Liver (tissue), 9 donors: ENCODE measurements around the gene KCNQ1. TPM values are rescaled to one million over a fixed set of nuclear protein-coding genes. Genes with fewer than 3 reads are reported as not detected.

Experiments used
- DNase-seq: peaks from one replicate; pipeline ENCODE4 v3.0.0-alpha.2; 2017; ENCODE audit warnings: low spot score
- H3K27ac ChIP-seq, 2 donors: one replicate each; pipeline ENCODE4 v1.7.0; 2013; ENCODE audit warnings: inconsistent platforms in 2 of 2, low read length in 2 of 2, control low read depth in 1 of 2, low read depth in 1 of 2, mild to moderate bottlenecking in 1 of 2
- H3K27me3 ChIP-seq, 4 donors: one replicate each; pipeline versions ENCODE4 v1.6.1 to v1.7.0; 2013; ENCODE audit warnings: low read length in 3 of 4, inconsistent platforms in 1 of 4, mild to moderate bottlenecking in 1 of 4, moderate library complexity in 1 of 4; ENCODE audit not compliant: control insufficient read depth in 4 of 4, insufficient read depth in 4 of 4
- H3K36me3 ChIP-seq, 4 donors: one replicate each; pipeline versions ENCODE4 v1.6.1 to v1.7.0; 2013; ENCODE audit warnings: low read length in 3 of 4, mild to moderate bottlenecking in 3 of 4, low read depth in 1 of 4, moderate library complexity in 1 of 4; ENCODE audit not compliant: control insufficient read depth in 4 of 4, insufficient read depth in 3 of 4
- H3K4me1 ChIP-seq, 4 donors: one replicate each; pipeline versions ENCODE4 v1.6.1 to v1.7.0; 2013; ENCODE audit warnings: low read length in 3 of 4, mild to moderate bottlenecking in 3 of 4, moderate library complexity in 1 of 4; ENCODE audit not compliant: control insufficient read depth in 4 of 4, insufficient read depth in 4 of 4
- H3K4me3 ChIP-seq, 3 donors: one replicate each; pipeline versions ENCODE4 v1.6.1 to v1.7.0; 2013; ENCODE audit warnings: low read length in 3 of 3, control low read depth in 1 of 3, low read depth in 1 of 3, mild to moderate bottlenecking in 1 of 3
- H3K9ac ChIP-seq, 2 donors: one replicate each; pipeline ENCODE4 v1.7.0; 2013; ENCODE audit warnings: low read length in 2 of 2, mild to moderate bottlenecking in 2 of 2, moderate library complexity in 2 of 2, control low read depth in 1 of 2, low read depth in 1 of 2
- H3K9me3 ChIP-seq, 4 donors: one replicate each; pipeline versions ENCODE4 v1.6.1 to v1.7.0; 2013; ENCODE audit warnings: low read length in 3 of 4; ENCODE audit not compliant: control insufficient read depth in 4 of 4
- ATF3 ChIP-seq: IDR thresholded peaks from 2 replicates; pipeline ENCODE4 v1.6.1; 2016; ENCODE audit warnings: antibody characterized with exemption
- CTCF ChIP-seq: fragments of 150-350 bp; IDR thresholded peaks from 2 replicates; pipeline ENCODE4 v1.5.1; 2017; ENCODE audit warnings: improper control_type of control experiment, low read depth, low read length; ENCODE audit not compliant: missing input control
- EGR1 ChIP-seq, 2 donors: IDR thresholded peaks; 2 replicates each; pipeline ENCODE4 v1.6.1; 2016 to 2018; ENCODE audit warnings: antibody characterized with exemption in 2 of 2, low read depth in 2 of 2
- FOXA1 ChIP-seq: IDR thresholded peaks from 2 replicates; pipeline ENCODE4 v1.6.1; 2016; ENCODE audit warnings: antibody characterized with exemption
- FOXA2 ChIP-seq: IDR thresholded peaks from 2 replicates; pipeline ENCODE4 v1.6.1; 2016; ENCODE audit warnings: antibody characterized with exemption
- HNF4G ChIP-seq: IDR thresholded peaks from 2 replicates; pipeline ENCODE4 v1.6.1; 2016; ENCODE audit warnings: antibody characterized with exemption
- JUND ChIP-seq, 2 donors: IDR thresholded peaks; 2 replicates each; pipeline ENCODE4 v1.6.1; 2016; ENCODE audit warnings: antibody characterized with exemption in 2 of 2
- MAX ChIP-seq: IDR thresholded peaks from 2 replicates; pipeline ENCODE4 v1.6.1; 2016; ENCODE audit warnings: antibody characterized with exemption
- RAD21 ChIP-seq, 2 donors: IDR thresholded peaks; 2 replicates each; pipeline ENCODE4 v1.6.1; 2016; ENCODE audit warnings: antibody characterized with exemption in 2 of 2, mild to moderate bottlenecking in 2 of 2
- REST ChIP-seq: IDR thresholded peaks from 2 replicates; pipeline ENCODE4 v1.6.1; 2016; ENCODE audit warnings: antibody characterized with exemption, mild to moderate bottlenecking
- RXRA ChIP-seq, 2 donors: IDR thresholded peaks; 2 replicates each; pipeline ENCODE4 v1.6.1; 2017 to 2018; ENCODE audit warnings: antibody characterized with exemption in 2 of 2, mild to moderate bottlenecking in 1 of 2
- SP1 ChIP-seq: IDR thresholded peaks from 2 replicates; pipeline ENCODE4 v1.6.1; 2018; ENCODE audit warnings: antibody characterized with exemption, mild to moderate bottlenecking
- YY1 ChIP-seq: IDR thresholded peaks from 2 replicates; pipeline ENCODE4 v1.6.1; 2016; ENCODE audit warnings: antibody characterized with exemption, mild to moderate bottlenecking
- ZBTB33 ChIP-seq: IDR thresholded peaks from 2 replicates; pipeline ENCODE4 v1.6.1; 2016; ENCODE audit warnings: antibody characterized with exemption
- WGBS: extraction: QIAGEN DNeasy Blood & Tissue Kit; methylation state at CpG from one replicate; pipeline ENCODE4 v1.1.7; 2013; 5-methylcytosine and 5-hydroxymethylcytosine counted together
- polyA plus RNA-seq, 2 donors: library from polyadenylated mRNA; stranded (reverse) in 1 of 2; unstranded in 1 of 2; fragments of 200-250 nt in 1 of 2; fragments of >200 nt in 1 of 2; fragmentation: Nextera tagmentation in 1 of 2; extraction: Ambion mirVana in 1 of 2; gene quantifications; one replicate each; pipeline versions ENCODE4 v1.2.1 to v1.2.3, GENCODE V29; 2013 to 2015
- total RNA-seq, 2 donors: library from RNA; depleted of rRNA; stranded (reverse); fragments of >200 nt; gene quantifications; one replicate each; pipeline ENCODE4 v1.2.3, GENCODE V29; 2014
- donor health status: healthy.
- donor health status: healthy.
- donor health status: healthy.
- donor health status: healthy.
- donor health status: healthy.

KCNQ1 gene
- total and polyA plus RNA-seq, 4 donors = 0.31 to 2.2 (median 1.5) TPM

- no peak overlapping the region for H3K27ac ChIP-seq
- TF ChIP-seq RXRA (IDR thresholded peaks at IDR 0.05) (no peak), JUND (IDR thresholded peaks at IDR 0.05) (no peak), EGR1 (IDR thresholded peaks at IDR 0.05; ENCODE audit: low read depth in 2 of 2) (no peak), CTCF (no peak), FOXA1 (no peak), REST (no peak), RAD21 (IDR thresholded peaks at IDR 0.05) (no peak), ZBTB33 (no peak), MAX (no peak), FOXA2 (no peak), YY1 (no peak), SP1 (no peak), HNF4G (no peak), ATF3 (no peak)
- H3K4me3 ChIP-seq = no peak overlapping the region
- 88% methylated on average over 12 of the region's 12 CpGs for WGBS
- no peaks in the 10 kb centered on the region for H3K27me3 ChIP-seq
- H3K4me1 ChIP-seq = peaks cover 0 to 12% (median 0%) of the 10 kb centered on the region in 4 donors
- no peak for DNase-seq
- H3K36me3 ChIP-seq = no peaks in the 10 kb centered on the region
- no peaks in the 10 kb centered on the region for H3K9me3 ChIP-seq
- no peak overlapping the region for H3K9ac ChIP-seq
These were observed 111.1 kb downstream of the KCNQ1 start for GRCh38 chr11:2555891-2556290.

GRCh38 chr11:2557381-2557780 is 112.6 kb downstream of the KCNQ1 start:
- TF ChIP-seq YY1 = no peak
- no peak for TF ChIP-seq CTCF
- no peak for TF ChIP-seq MAX

More at GRCh38 chr11:2557381-2557780, 112.6 kb downstream of the KCNQ1 start:
- H3K9ac ChIP-seq = no peak overlapping the region
- H3K9me3 ChIP-seq = no peaks in the 10 kb centered on the region
- peaks cover 0 to 12% (median 0%) of the 10 kb centered on the region in 4 donors for H3K4me1 ChIP-seq
- no peaks in the 10 kb centered on the region for H3K27me3 ChIP-seq
- no peak for DNase-seq
- H3K27ac ChIP-seq = no peak overlapping the region
- H3K4me3 ChIP-seq = no peak overlapping the region
- WGBS = 98% methylated on average over 4 of the region's 4 CpGs
- no peaks in the 10 kb centered on the region for H3K36me3 ChIP-seq
